A673 (cell line): ENCODE measurements around the gene TCERG1L. TPM values are rescaled to one million over a fixed set of nuclear protein-coding genes. Genes with fewer than 3 reads are reported as not detected.

Source experiments
- BruUV-seq: library from RNA; stranded (reverse); fragments of 400-500 nt; replicated peaks from 2 replicates; lab custom pipeline; 2021; lab: Mats Ljungman, UMichigan
- CTCF ChIA-PET: fragments of 300-600 bp; sonication (Branson Sonifier 250); formaldehyde crosslinking; loops from one replicate; lab custom pipeline; 2022; ENCODE audit warnings: antibody characterized with exemption; lab: Charles Lee
- POLR2A ChIA-PET: fragments of 300-600 bp; sonication (Branson Sonifier 250); formaldehyde crosslinking; loops from one replicate; lab custom pipeline; 2022; ENCODE audit warnings: antibody characterized with exemption; ENCODE audit not compliant: low non-redundant PET; lab: Charles Lee
- DNase-seq: peaks from one replicate; pipeline ENCODE4 v3.0.0-alpha.2; 2015; ENCODE audit warnings: low spot score
- H3K27ac ChIP-seq: fragments of 200-600 bp; sonication (generic); 2 replicates; pipeline ENCODE4 v1.5.1; 2016; ENCODE audit warnings: mixed run types, low read depth, mild to moderate bottlenecking, mixed read lengths, antibody characterized with exemption, low read length; ENCODE audit not compliant: poor library complexity, severe bottlenecking
- H3K27me3 ChIP-seq: fragments of 200-600 bp; sonication (generic); replicated peaks from 2 replicates; pipeline ENCODE4 v1.6.1; 2017; ENCODE audit warnings: mixed run types, low read depth, mild to moderate bottlenecking, mixed read lengths, antibody characterized with exemption, low read length; ENCODE audit not compliant: insufficient read depth, poor library complexity
- H3K36me3 ChIP-seq: fragments of 200-600 bp; sonication (generic); 2 replicates; pipeline ENCODE4 v1.6.1; 2016; ENCODE audit warnings: mixed run types, mild to moderate bottlenecking, mixed read lengths, antibody characterized with exemption, low read length; ENCODE audit not compliant: insufficient read depth, poor library complexity, severe bottlenecking
- H3K4me1 ChIP-seq: fragments of 200-600 bp; sonication (generic); 2 replicates; pipeline ENCODE4 v1.6.1; 2017; ENCODE audit warnings: mixed run types, mild to moderate bottlenecking, mixed read lengths, antibody characterized with exemption, low read length; ENCODE audit not compliant: insufficient read depth, poor library complexity, severe bottlenecking
- H3K4me3 ChIP-seq: fragments of 200-600 bp; sonication (generic); 2 replicates; pipeline ENCODE4 v1.5.1; 2016; ENCODE audit warnings: low read depth, mixed run types, mild to moderate bottlenecking, mixed read lengths, low read length; ENCODE audit not compliant: poor library complexity, severe bottlenecking
- H3K9me3 ChIP-seq: fragments of 200-600 bp; sonication (generic); 2 replicates; pipeline ENCODE4 v1.6.1; 2016; ENCODE audit warnings: mixed run types, low read depth, mild to moderate bottlenecking, mixed read lengths, antibody characterized with exemption, low read length; ENCODE audit not compliant: poor library complexity, severe bottlenecking
- EZH2 ChIP-seq: fragments of 200-600 bp; sonication (generic); IDR thresholded peaks from 2 replicates; pipeline ENCODE4 v1.6.1; 2017; ENCODE audit warnings: borderline replicate concordance, low read depth, mild to moderate bottlenecking, mixed read lengths, antibody characterized with exemption, low read length; ENCODE audit not compliant: poor library complexity, severe bottlenecking
- intact Hi-C: fragments of 100-400 bp; cut with micrococcal nuclease; formaldehyde crosslinking; loops from one replicate; pipeline ENCODE4 v1.10.0; 2022; ENCODE audit not compliant: unreplicated experiment
- total RNA-seq: library from RNA; stranded (reverse); gene quantifications from 2 replicates; pipeline ENCODE4 v1.2.3, GENCODE V29; 2021
- TF ChIP-seq, protein P1 (sequence below): fragments of 300-800, 200-600 bp; sonication (generic); conservative IDR thresholded peaks from 2 replicates; pipeline ENCODE4 v1.5.1; 2017; ENCODE audit warnings: low read depth, mild to moderate bottlenecking, antibody characterized with exemption, low read length, moderate library complexity, mixed read lengths

Gene TCERG1L
- total RNA-seq, 1 experiment from 2014 or later: 16.3 TPM

- H3K36me3 ChIP-seq: no peaks in the 10 kb centered on the region
- TF ChIP-seq, protein P1, sequence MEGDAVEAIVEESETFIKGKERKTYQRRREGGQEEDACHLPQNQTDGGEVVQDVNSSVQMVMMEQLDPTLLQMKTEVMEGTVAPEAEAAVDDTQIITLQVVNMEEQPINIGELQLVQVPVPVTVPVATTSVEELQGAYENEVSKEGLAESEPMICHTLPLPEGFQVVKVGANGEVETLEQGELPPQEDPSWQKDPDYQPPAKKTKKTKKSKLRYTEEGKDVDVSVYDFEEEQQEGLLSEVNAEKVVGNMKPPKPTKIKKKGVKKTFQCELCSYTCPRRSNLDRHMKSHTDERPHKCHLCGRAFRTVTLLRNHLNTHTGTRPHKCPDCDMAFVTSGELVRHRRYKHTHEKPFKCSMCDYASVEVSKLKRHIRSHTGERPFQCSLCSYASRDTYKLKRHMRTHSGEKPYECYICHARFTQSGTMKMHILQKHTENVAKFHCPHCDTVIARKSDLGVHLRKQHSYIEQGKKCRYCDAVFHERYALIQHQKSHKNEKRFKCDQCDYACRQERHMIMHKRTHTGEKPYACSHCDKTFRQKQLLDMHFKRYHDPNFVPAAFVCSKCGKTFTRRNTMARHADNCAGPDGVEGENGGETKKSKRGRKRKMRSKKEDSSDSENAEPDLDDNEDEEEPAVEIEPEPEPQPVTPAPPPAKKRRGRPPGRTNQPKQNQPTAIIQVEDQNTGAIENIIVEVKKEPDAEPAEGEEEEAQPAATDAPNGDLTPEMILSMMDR: no peak
- TF ChIP-seq EZH2: no peak
- no peak for DNase-seq
- H3K4me1 ChIP-seq: no peaks in the 10 kb centered on the region
- ChIA-PET POLR2A (no interaction called here), CTCF (no interaction called here)
- H3K27me3 ChIP-seq: no peaks in the 10 kb centered on the region
- BruUV-seq: no TSS peak
- intact Hi-C loops: no loop called here
- no peak overlapping the region for H3K4me3 ChIP-seq
- H3K27ac ChIP-seq: no peak overlapping the region
- no peaks in the 10 kb centered on the region for H3K9me3 ChIP-seq
Observed at GRCh38 chr10:131180740-131181415, 130.6 kb downstream of the TCERG1L start.

DNA sequence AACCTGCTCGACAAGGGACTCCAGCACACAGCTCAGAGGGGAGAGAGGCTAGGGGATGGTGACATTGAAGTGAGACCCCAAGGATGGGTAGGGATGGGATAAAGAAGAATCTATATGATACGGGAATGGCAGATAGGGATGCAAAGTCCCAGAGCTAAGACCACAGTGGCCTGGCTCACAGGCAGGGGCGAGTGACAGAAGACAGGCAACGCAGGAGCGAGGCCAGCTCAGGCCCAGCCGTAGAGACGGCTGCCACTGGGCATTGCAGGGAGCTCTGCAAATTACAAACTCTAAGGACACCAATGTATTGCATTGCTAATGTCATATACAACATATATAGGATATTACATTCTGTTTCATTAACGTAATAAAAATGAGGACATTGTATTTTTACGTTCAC, 131.4 kb downstream of the TCERG1L start:
- CTCF ChIA-PET: no interaction called here
- DNase-seq: no peak
- intact Hi-C loops: no loop called here

DNA sequence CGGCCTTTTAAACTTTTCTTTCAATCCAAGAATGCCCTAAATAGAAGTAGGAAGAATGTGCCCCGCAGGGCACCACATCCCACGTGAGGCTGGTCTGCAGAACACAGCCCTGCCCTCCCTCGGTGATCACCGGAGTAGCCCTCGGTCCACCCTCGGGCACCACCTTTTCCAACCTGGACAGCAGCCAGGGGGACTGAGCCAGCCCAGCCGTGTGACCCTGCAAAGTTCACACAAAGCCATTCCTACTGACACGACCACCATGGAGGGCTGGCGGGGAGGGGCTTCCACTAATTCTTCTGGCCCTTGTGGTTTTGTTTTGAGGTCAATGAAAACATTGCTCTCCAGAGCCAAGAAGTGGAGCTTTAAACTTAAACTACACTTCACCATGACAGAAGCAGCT, 132.2 kb downstream of the TCERG1L start:
- H3K27ac ChIP-seq: no peak overlapping the region
- TF ChIP-seq EZH2: no peak
- TF ChIP-seq, protein P1: no peak
- H3K27me3 ChIP-seq: no peaks in the 10 kb centered on the region
- ChIA-PET CTCF (no interaction called here), POLR2A (no interaction called here)
- BruUV-seq: no TSS peak
- no peak for DNase-seq
- intact Hi-C loops: no loop called here
- H3K36me3 ChIP-seq: no peaks in the 10 kb centered on the region
- H3K4me1 ChIP-seq: no peaks in the 10 kb centered on the region
- H3K9me3 ChIP-seq: no peaks in the 10 kb centered on the region
- H3K4me3 ChIP-seq: no peak overlapping the region

More for the DNA sequence above, 131.4 kb downstream of the TCERG1L start:
- H3K9me3 ChIP-seq: no peaks in the 10 kb centered on the region
- H3K27me3 ChIP-seq: no peaks in the 10 kb centered on the region
- no TSS peak for BruUV-seq
- H3K4me3 ChIP-seq: no peak overlapping the region
- POLR2A ChIA-PET: no interaction called here
- H3K36me3 ChIP-seq: no peaks in the 10 kb centered on the region
- no peak for TF ChIP-seq EZH2
- TF ChIP-seq, protein P1: no peak
- H3K4me1 ChIP-seq: no peaks in the 10 kb centered on the region
- H3K27ac ChIP-seq: no peak overlapping the region
